NCI-H510A treated with DMSO at 0.1 percent for 48 hours (cell line): Measurements from ENCODE around the gene TAGLN3.

Experiments
- DNase-seq: peaks from one replicate; lab custom pipeline; 2025; lab: John Stamatoyannopoulos, UW

TAGLN3 gene

GRCh38 chr3:112048911-112049310 lies 50.2 kb downstream of the TAGLN3 start:
- DNase-seq = no peak

- no peak for DNase-seq
Measured at GRCh38 chr3:112053229-112053628, 54.5 kb downstream of the TAGLN3 start.

- DNase-seq = no peak
Measured at GRCh38 chr3:112056451-112056929, 57.8 kb downstream of the TAGLN3 start.

- no peak for DNase-seq
Measured at GRCh38 chr3:112059497-112059896, 60.8 kb downstream of the TAGLN3 start.

GRCh38 chr3:112061152-112061551 lies 62.4 kb downstream of the TAGLN3 start:
- no peak for DNase-seq
